Dendritic cell treated with granulocyte-macrophage colony-stimulating factor and Interleukin-4, amounts not matched to agents 40 ng/mL and 50 ng/mL, for 4 days (primary cell): ENCODE data around the gene MORN3.

ENCODE experiments used
- H3K27ac Mint-ChIP-seq: one replicate; pipeline ENCODE4 v1.8.0; 2022; ENCODE audit warnings: mild to moderate bottlenecking, mixed read lengths
- H3K27me3 Mint-ChIP-seq: one replicate; pipeline ENCODE4 v1.8.0; 2022; ENCODE audit warnings: mild to moderate bottlenecking, mixed read lengths
- H3K36me3 Mint-ChIP-seq: one replicate; pipeline ENCODE4 v1.8.0; 2022; ENCODE audit warnings: low read depth, mixed read lengths
- H3K4me1 Mint-ChIP-seq: one replicate; pipeline ENCODE4 v1.8.0; 2022; ENCODE audit warnings: low read depth, mixed read lengths
- H3K4me3 Mint-ChIP-seq: one replicate; pipeline ENCODE4 v1.8.0; 2022; ENCODE audit warnings: mild to moderate bottlenecking, moderate library complexity, mixed read lengths
- H3K9me3 Mint-ChIP-seq: one replicate; pipeline ENCODE4 v1.8.0; 2022; ENCODE audit warnings: mixed read lengths
- intact Hi-C: fragments of 100-400 bp; cut with micrococcal nuclease; formaldehyde crosslinking; loops from one replicate; pipeline ENCODE4 v1.15.0; 2022

The MORN3 gene

DNA sequence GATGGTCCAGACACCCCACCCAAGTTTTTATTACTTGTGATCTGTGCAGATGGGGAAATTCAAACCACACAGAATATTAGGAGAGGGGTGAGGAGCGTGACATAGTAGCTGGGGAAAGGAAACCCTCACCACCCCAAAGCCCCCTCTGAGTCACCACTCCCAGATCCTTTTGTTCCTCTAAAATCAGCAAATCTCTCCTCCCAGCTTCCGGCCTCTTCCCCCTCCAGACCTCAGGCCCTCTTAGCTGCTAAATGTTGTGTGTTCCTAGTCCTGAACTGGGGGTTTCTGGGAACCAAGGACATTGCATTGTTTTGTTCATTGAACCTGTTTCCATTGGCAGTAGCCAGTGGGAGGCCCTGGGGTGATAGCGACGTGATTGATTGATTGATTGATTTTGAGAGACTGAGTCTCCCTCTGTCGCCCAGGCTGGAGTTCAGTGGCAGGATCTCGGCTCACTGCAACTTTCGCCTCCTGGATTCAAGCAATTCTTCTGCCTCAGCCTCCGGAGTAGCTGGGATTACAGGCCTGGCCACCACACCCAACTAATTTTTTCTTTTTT lies 49.0 kb downstream of the MORN3 start:
- Mint-ChIP-seq H3K4me3 (peak overlapping the region; percentile 18), H3K27ac (peak overlapping the region; percentile 76), H3K36me3 (no peaks in the 10 kb centered on the region), H3K27me3 (no peaks in the 10 kb centered on the region), H3K4me1 (peaks cover 38% of the 10 kb centered on the region), H3K9me3 (no peaks in the 10 kb centered on the region)
- intact Hi-C loops: no loop called here

DNA sequence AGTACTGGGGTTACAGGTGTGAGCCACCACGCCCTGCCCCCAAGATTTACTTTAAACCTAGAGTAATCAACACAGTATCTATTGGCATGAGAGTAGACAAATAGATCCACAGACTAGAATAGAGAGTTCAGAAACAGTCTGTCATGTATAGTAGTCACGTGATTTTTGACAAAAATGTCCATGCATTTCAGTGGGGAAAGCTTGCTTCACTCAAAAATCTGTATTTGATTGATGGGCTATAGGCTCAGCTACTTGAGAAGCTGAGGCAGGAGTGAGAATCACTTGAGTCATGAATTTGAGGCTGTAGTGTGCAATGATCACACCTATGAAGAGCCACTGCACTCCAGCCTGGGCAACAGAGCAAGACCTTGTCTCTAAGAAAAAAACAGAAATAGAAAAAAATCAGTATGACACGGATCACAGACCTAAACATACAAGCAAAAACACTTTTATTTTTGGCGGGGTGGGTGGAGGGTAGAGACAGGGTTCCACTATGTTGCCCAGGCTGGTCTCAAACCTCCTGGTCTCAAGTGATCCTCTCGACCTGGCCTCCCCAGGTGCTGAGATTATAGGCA lies 50.7 kb downstream of the MORN3 start:
- no peaks in the 10 kb centered on the region for H3K36me3 Mint-ChIP-seq
- H3K27ac Mint-ChIP-seq: no peak overlapping the region
- H3K4me3 Mint-ChIP-seq: no peak overlapping the region
- H3K27me3 Mint-ChIP-seq: no peaks in the 10 kb centered on the region
- peaks cover 9% of the 10 kb centered on the region for H3K9me3 Mint-ChIP-seq
- intact Hi-C loops: no loop called here
- peaks cover 41% of the 10 kb centered on the region for H3K4me1 Mint-ChIP-seq

DNA sequence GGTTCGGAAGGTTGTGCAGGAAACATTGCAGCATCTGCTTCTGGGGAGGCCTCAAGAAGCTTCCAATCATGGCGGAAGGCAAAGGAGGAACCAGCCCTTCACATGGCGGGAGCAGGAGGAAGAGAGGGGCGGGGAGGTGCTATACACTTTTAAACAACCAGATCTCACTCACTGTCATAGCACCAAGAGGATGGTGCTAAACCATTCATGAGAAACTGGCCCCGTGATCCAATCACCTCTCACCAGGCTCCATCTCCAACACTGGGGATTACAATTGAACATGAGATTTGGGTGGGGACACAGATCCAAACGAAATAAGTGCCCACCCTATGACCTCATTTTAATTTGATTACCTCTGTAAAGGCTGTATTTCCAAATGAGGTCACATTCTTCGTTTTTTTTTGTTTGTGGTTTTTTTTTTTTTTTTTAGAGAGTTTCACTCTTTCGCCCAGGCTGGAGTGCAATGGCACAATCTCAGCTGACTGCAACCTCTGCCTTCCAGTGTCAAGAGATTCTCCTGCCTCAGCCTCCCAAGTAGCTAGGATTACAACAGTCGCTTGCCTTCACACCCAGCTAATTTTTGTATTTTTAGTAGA lies 54.5 kb downstream of the MORN3 start:
- Mint-ChIP-seq H3K27ac (peak overlapping the region; percentile 16), H3K4me3 (no peak overlapping the region), H3K27me3 (peaks cover 11% of the 10 kb centered on the region), H3K4me1 (peaks cover 44% of the 10 kb centered on the region), H3K36me3 (no peaks in the 10 kb centered on the region), H3K9me3 (peaks cover 9% of the 10 kb centered on the region)
- intact Hi-C loops: no loop called here

DNA sequence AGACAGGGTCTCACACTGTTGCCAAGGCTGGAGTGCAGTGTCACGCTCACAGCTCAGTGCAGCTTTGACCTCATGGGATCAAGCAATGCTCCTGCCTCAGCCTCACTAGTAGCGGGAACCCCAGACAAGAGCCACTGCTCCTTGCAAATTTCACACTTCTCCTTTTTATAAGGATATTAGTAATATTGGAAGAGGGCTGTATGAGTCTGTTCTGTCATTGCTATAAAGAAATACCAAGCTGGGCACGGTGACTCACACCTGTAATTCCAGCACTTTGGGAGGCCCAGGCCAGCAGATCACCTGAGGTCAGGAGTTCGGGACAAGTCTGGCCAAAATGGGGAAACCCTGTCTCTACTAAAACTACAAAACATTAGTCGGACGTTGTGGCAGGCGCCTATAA lies 56.0 kb downstream of the MORN3 start:
- Mint-ChIP-seq H3K9me3 (peaks cover 9% of the 10 kb centered on the region), H3K36me3 (no peaks in the 10 kb centered on the region), H3K4me1 (peaks cover 37% of the 10 kb centered on the region), H3K4me3 (no peak overlapping the region), H3K27me3 (peaks cover 17% of the 10 kb centered on the region), H3K27ac (peak overlapping the region; percentile 68)
- intact Hi-C loops: no loop called here

DNA sequence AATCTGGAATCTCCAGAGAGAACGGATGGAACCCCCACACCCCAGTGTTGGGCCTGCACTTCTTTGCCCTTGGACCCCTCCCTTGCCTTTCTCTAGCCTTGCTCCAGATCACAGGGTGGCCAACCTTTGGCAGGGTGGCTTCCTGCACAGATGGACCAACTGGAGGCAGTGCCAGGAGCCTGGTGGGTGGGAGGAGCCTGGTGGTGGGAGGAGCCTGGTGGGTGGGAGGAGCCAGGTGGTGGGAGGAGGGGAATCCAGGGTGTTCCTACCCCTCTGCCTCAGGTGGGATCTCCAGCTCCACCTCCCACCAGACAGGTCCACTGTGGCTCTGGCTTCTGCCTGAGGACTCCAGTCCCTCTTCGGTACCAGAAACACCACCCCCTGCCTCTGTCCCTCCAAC lies 58.1 kb downstream of the MORN3 start:
- Mint-ChIP-seq H3K27ac (peak overlapping the region; percentile 57), H3K9me3 (peaks cover 9% of the 10 kb centered on the region), H3K4me3 (no peak overlapping the region), H3K36me3 (no peaks in the 10 kb centered on the region), H3K4me1 (peaks cover 36% of the 10 kb centered on the region), H3K27me3 (peaks cover 19% of the 10 kb centered on the region)
- intact Hi-C loops: no loop called here

DNA sequence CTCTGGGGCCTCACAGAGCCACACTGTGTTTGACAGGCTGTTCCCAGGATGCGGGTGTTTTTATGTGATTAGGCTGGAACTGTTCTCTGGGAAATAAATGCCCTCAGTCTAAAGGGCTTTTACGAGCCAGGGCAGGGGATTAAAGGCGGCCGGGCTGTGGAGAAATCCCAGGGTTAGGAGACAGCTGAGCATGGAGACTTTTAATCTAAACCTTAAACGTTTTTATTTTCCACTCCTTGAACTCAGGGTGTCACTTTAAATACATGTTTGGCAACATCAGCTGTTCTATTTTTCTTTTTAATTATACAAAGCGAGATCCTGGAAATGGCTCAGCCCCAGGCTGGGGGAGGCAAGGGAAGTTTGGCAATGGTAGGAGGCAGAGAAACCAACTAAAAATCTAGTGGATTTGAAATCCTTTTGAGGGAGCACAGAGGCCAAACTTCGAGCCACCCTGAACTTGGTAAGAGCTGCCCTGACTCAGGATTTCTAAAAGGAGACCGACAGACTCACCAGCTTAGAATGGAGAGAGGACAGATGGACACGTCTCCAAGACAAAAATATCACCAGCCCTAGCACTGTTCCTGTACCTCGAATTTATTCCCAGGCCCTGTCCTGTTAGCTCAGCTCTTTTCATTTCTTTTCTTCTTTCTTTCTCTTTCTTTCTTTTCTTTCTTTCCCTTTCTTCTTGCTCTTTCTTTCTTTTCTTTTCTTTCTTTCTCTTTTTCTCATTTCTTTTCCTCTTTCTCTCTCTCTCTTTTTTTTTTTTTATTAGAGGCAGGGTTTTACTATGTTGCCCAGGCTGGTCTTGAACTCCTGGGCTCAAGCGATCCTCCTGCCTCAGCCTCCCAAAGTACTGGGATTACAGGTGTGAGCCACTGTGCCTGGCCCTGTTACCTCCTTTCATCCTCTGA lies 59.0 kb downstream of the MORN3 start:
- peaks cover 28% of the 10 kb centered on the region for H3K4me1 Mint-ChIP-seq
- H3K36me3 Mint-ChIP-seq: no peaks in the 10 kb centered on the region
- intact Hi-C loops: no loop called here
- H3K9me3 Mint-ChIP-seq: peaks cover 9% of the 10 kb centered on the region
- peak overlapping the region; percentile 57 for H3K27ac Mint-ChIP-seq
- H3K27me3 Mint-ChIP-seq: peaks cover 19% of the 10 kb centered on the region
- H3K4me3 Mint-ChIP-seq: no peak overlapping the region

DNA sequence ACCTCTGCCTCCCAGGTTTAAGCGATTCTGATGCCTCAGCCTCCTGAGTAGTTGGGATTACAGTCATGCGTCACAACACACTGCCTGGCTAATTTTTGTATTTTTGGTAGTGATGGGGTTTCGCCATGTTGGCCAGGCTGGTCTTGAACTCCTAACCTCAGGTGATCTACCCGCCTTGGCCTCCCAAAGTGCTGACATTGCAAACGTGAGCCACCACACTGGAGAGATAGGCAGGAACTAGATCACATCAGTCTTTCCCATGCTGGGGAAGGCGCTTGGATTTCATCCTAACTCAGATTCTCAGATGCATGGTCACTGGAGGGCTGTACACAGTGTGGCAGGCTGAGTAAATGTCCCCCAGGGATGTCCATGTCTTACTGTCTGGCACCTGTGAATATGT lies 61.2 kb downstream of the MORN3 start:
- peaks cover 19% of the 10 kb centered on the region for H3K27me3 Mint-ChIP-seq
- peaks cover 13% of the 10 kb centered on the region for H3K4me1 Mint-ChIP-seq
- H3K9me3 Mint-ChIP-seq: no peaks in the 10 kb centered on the region
- H3K27ac Mint-ChIP-seq: peak overlapping the region; percentile 7
- H3K4me3 Mint-ChIP-seq: no peak overlapping the region
- intact Hi-C loops: no loop called here
- H3K36me3 Mint-ChIP-seq: no peaks in the 10 kb centered on the region

DNA sequence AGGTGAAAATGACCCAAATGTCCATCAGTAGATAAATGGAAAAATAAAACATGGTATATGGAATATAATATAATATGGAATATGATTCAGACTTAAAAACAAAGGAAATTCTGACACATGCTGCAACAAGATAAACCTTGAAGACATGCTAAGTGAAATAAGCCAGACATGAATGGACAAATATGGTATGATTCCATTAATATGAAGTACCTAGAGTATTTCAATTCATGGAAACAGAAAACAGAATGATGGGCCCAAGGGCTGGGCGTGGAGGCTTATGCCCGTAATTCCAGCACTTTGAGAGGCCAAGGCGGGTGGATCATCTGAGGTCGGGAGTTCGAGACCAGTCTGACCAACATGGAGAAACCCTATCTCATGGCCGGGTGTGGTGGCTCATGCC lies 65.9 kb downstream of the MORN3 start:
- H3K27ac Mint-ChIP-seq: no peak overlapping the region
- no peaks in the 10 kb centered on the region for H3K9me3 Mint-ChIP-seq
- H3K36me3 Mint-ChIP-seq: no peaks in the 10 kb centered on the region
- H3K4me3 Mint-ChIP-seq: no peak overlapping the region
- intact Hi-C loops: no loop called here
- peaks cover 5% of the 10 kb centered on the region for H3K4me1 Mint-ChIP-seq
- peaks cover 4% of the 10 kb centered on the region for H3K27me3 Mint-ChIP-seq

DNA sequence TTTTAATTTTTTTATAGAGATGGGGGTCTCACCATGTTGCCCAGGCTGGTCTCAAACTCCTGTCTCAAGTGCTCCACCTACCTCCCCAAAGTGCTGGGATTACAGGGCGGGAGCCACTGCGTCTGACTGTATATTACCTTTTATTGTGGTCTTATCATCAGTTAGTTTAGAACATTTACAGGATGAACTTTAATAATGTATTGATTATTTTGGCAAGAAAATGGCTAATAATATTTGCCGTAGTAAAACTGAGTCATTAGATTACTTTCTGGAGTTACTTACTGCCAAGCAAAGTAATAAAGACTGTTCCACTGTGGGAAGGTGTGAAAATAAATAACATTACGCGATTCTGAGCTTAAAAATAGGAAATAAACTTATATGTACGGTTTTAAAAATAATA lies 66.7 kb downstream of the MORN3 start:
- peaks cover 5% of the 10 kb centered on the region for H3K4me1 Mint-ChIP-seq
- H3K27ac Mint-ChIP-seq: no peak overlapping the region
- no peak overlapping the region for H3K4me3 Mint-ChIP-seq
- no peaks in the 10 kb centered on the region for H3K36me3 Mint-ChIP-seq
- no peaks in the 10 kb centered on the region for H3K9me3 Mint-ChIP-seq
- intact Hi-C loops: no loop called here
- H3K27me3 Mint-ChIP-seq: peaks cover 4% of the 10 kb centered on the region

DNA sequence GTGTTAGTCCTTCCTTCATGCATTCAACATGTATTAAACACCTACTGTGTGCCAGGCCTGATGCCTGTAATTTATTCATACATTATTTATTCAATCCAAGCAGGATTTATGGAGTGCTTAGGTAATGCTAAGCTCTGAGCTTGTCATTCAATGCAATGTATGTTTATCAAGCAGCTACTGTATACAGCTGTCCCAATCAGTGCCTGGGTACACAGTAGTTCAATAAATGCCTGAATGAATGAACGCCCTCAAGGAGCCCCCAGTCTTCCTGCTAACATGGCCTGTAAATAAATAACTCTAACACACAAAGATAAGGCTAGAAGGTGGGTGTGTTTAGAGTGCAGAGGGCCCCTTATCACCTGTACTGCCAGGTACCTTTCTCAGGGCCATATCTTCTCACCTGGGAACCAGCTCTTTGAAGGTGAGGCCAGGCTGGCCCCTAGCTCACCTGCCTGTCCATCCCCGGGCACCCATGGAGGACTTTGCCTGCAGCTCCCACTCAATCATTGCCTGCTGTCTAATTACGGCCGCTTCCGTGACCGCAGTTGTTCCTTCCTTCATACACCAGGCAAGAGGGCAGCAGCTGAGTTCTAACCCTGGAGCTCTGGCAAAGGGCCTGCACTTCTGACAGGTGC lies 68.6 kb downstream of the MORN3 start:
- H3K27me3 Mint-ChIP-seq: peaks cover 4% of the 10 kb centered on the region
- H3K27ac Mint-ChIP-seq: no peak overlapping the region
- no peak overlapping the region for H3K4me3 Mint-ChIP-seq
- H3K36me3 Mint-ChIP-seq: no peaks in the 10 kb centered on the region
- intact Hi-C loops: no loop called here
- no peaks in the 10 kb centered on the region for H3K9me3 Mint-ChIP-seq
- peaks cover 5% of the 10 kb centered on the region for H3K4me1 Mint-ChIP-seq
